ENCODE data around the gene SCFD2.

GRCh38 chr4:53039741-53040458 lies 326.0 kb downstream of the SCFD2 start:
- TF ChIP-seq TARDBP (IDR thresholded peaks at IDR 0.05) (no peak), BHLHE40 (IDR thresholded peaks at IDR 0.05; ENCODE audit: borderline replicate concordance) (no peak), FOXK2 (IDR thresholded peaks at IDR 0.05) (no peak), NFRKB (IDR thresholded peaks at IDR 0.05) (no peak), FOXM1 (IDR thresholded peaks at IDR 0.05; ENCODE audit: borderline replicate concordance) (no peak), HDGF (IDR thresholded peaks at IDR 0.05; ENCODE audit: borderline replicate concordance) (no peak), ELF4 (IDR thresholded peaks at IDR 0.05) (no peak), SP1 (IDR thresholded peaks at IDR 0.05) (no peak), SUZ12 (IDR thresholded peaks at IDR 0.05) (no peak), ZNF384 (IDR thresholded peaks at IDR 0.05) (no peak), CTBP1 (IDR thresholded peaks at IDR 0.05; ENCODE audit: borderline replicate concordance) (no peak), FOXA1 (IDR thresholded peaks at IDR 0.05) (no peak), L3MBTL2 (conservative IDR thresholded peaks at IDR 0.05) (no peak), PKNOX1 (IDR thresholded peaks at IDR 0.05) (no peak)
